Activated T-helper 2 cell treated with anti-CD3 and anti-CD28 coated beads, Interferon-gamma antibody, Interleukin-2, Interleukin-4, amounts not matched to agents 10 μg/mL and 5 μg/mL and 100 μg/mL, durations not matched to agents 14 hours and 24 hours and 36 hours (primary cell): ENCODE results near the gene BSDC1. TPM values are rescaled to one million over a fixed set of nuclear protein-coding genes. Genes with fewer than 3 reads are reported as not detected.

Experiments
- DNase-seq: peaks from one replicate; pipeline ENCODE4 v3.0.0; 2021; ENCODE audit warnings: low spot score
- H3K27ac Mint-ChIP-seq: one replicate; pipeline ENCODE4 v1.8.0; 2021; ENCODE audit warnings: mixed read lengths
- H3K27me3 Mint-ChIP-seq: one replicate; pipeline ENCODE4 v1.8.0; 2021; ENCODE audit warnings: low read depth, mixed read lengths
- H3K36me3 Mint-ChIP-seq: one replicate; pipeline ENCODE4 v1.8.0; 2021; ENCODE audit warnings: low read depth, mixed read lengths
- H3K4me1 Mint-ChIP-seq: one replicate; pipeline ENCODE4 v1.8.0; 2021; ENCODE audit warnings: low read depth, mixed read lengths
- H3K4me3 Mint-ChIP-seq: one replicate; pipeline ENCODE4 v1.8.0; 2021; ENCODE audit warnings: low read depth, mild to moderate bottlenecking, moderate library complexity, mixed read lengths
- H3K9me3 Mint-ChIP-seq: one replicate; pipeline ENCODE4 v1.8.0; 2021; ENCODE audit warnings: mixed read lengths
- intact Hi-C: fragments of 100-400 bp; cut with micrococcal nuclease; formaldehyde crosslinking; loops from one replicate; pipeline ENCODE4 v1.15.1; 2023
- total RNA-seq: library from RNA; stranded (reverse); gene quantifications from 2 replicates; pipeline ENCODE4 v1.2.3, GENCODE V29; 2022

BSDC1 gene
- total RNA-seq, 1 donor from 2014 or later: 54.3 TPM

DNA sequence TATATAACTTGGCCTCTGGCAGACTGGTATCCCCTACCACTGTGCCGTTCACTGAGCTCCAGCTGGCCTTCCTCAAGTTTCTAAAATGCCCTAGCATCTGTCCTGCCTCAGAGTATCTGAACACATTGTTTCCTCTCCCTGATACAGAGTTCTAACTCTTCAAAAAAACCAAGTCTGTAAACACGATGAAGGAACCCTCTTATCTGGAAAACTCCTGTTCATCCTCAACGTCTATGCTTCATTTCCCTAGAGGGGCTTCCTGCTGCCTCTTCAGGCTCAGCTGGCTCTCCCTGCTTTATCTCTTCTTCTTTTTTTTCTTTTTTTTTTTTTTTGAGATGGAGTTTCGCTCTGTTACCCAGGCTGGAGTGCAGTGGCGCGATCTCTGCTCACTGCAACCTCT lies 5.6 kb downstream of the BSDC1 start:
- Mint-ChIP-seq H3K27ac (no peak overlapping the region), H3K4me1 (peaks cover 7% of the 10 kb centered on the region), H3K9me3 (no peaks in the 10 kb centered on the region), H3K4me3 (no peak overlapping the region), H3K36me3 (peaks cover 28% of the 10 kb centered on the region), H3K27me3 (no peaks in the 10 kb centered on the region)
- no peak for DNase-seq
- intact Hi-C loops: no loop called here

DNA sequence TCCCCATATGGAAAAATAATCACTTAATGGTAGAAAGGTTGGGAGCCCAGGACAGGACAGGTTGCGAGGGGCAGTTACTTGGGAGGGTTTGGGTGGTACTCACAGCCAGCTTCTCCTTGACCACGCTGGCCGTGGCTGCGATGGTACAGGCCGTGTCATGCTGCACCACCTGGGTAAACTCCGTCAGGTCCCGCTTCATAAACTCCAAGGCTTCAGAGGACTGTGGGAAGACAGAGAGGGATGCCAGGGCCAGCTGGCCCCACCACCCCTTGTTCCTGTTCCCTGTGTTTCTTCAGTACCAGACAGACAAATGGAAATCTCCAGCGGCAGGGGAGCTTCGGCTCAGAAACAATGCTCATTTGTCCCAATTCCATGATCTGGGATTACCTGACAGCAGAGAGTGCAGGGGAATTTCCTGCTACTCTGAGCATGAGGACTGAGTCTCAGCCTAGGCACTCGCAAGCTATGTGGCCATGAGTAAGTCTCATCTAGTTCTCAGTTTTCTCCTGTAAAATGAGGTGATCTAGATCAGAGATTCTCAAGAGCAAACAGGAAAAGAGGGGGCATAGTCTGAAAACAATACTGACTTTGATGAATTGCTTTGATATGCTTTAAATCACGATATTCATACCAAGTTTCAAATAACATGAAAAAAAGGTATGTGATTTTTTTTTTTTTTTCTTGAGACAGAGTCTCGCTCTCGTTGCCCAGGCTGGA lies 7.4 kb downstream of the BSDC1 start:
- H3K27me3 Mint-ChIP-seq: no peaks in the 10 kb centered on the region
- peaks cover 26% of the 10 kb centered on the region for H3K36me3 Mint-ChIP-seq
- no peaks in the 10 kb centered on the region for H3K4me1 Mint-ChIP-seq
- intact Hi-C loops: no loop called here
- no peak for DNase-seq
- H3K27ac Mint-ChIP-seq: no peak overlapping the region
- H3K9me3 Mint-ChIP-seq: no peaks in the 10 kb centered on the region
- no peak overlapping the region for H3K4me3 Mint-ChIP-seq

DNA sequence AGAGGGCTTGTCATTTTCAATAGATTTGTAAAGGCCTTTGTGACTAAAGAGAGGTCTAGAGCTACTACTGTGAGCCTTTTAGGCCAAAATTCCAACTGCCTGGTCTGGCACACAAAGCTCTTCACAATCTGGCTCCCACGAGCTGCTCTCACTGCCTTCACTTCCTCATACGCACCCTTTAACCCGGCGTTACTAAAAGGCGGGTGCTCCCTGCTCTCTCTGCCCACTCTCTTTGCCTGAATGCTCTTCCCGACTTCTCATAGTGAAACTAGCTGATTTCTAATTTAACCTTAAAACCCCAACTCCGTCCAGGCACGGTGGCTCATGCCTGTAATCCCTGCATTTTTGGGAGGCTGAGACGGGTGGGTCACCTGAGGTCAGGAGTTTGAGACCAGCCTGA lies 14.2 kb downstream of the BSDC1 start:
- Mint-ChIP-seq H3K27me3 (no peaks in the 10 kb centered on the region), H3K9me3 (no peaks in the 10 kb centered on the region), H3K4me1 (no peaks in the 10 kb centered on the region), H3K36me3 (peaks cover 59% of the 10 kb centered on the region), H3K27ac (no peak overlapping the region), H3K4me3 (no peak overlapping the region)
- intact Hi-C loops: no loop called here
- DNase-seq: no peak

DNA sequence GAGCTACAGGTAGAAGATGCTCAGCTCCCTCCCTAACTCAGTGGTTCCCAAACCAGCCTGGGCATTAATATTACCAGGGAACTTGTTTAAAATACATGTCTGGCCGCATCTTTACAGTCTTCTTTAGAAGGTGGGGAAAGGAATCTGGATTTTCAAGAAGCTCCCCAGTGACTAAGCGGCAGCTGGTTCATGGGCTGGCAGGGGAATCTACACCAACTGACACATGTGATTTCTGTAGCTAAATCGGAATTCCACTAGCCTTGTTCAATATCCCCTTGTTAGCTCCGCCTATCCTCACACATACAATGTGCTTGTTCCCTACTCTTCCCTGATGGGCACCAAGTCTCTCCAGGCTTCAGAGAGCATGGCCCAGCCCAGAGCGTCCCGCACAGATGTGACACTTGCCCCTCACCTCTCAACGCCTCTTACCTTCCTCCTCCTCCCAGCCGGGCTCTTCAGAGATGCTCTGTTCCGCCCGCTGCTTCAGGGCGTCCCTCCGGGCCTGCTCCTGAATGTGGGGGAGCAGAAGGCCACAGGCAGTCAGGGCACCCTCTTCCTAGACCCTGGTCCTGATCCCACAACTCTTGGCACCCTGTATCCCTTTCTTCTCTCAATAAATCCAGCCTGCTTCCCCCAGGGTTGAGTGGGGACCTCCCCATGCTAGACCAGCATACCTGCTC lies 16.6 kb downstream of the BSDC1 start:
- Mint-ChIP-seq H3K27me3 (no peaks in the 10 kb centered on the region), H3K4me3 (no peak overlapping the region), H3K9me3 (no peaks in the 10 kb centered on the region), H3K36me3 (peaks cover 56% of the 10 kb centered on the region), H3K27ac (no peak overlapping the region), H3K4me1 (peaks cover 1% of the 10 kb centered on the region)
- no peak for DNase-seq
- intact Hi-C loops: no loop called here

DNA sequence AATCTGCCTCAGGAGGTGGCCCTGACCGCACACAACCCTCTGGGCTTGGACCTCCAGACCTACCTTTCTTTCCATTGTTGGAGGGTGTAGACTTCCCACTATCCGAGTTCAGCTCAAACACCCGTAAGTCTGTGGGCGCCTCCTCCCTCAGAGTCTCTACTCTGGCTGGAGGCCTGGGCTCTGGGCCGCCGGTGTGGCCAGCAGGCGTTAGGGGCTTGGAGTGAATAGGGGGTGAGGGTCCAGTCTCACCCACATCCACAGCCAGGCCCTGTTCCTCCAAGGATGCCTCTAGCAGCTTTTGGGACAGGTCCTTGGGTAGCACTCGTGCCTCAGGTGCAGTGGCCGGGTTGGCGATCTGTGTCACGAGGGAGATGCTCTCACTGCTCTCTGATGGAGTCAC lies 18.0 kb downstream of the BSDC1 start:
- intact Hi-C loops: no loop called here
- H3K4me3 Mint-ChIP-seq: no peak overlapping the region
- peaks cover 61% of the 10 kb centered on the region for H3K36me3 Mint-ChIP-seq
- H3K27me3 Mint-ChIP-seq: no peaks in the 10 kb centered on the region
- no peak for DNase-seq
- H3K9me3 Mint-ChIP-seq: no peaks in the 10 kb centered on the region
- no peak overlapping the region for H3K27ac Mint-ChIP-seq
- peaks cover 13% of the 10 kb centered on the region for H3K4me1 Mint-ChIP-seq

DNA sequence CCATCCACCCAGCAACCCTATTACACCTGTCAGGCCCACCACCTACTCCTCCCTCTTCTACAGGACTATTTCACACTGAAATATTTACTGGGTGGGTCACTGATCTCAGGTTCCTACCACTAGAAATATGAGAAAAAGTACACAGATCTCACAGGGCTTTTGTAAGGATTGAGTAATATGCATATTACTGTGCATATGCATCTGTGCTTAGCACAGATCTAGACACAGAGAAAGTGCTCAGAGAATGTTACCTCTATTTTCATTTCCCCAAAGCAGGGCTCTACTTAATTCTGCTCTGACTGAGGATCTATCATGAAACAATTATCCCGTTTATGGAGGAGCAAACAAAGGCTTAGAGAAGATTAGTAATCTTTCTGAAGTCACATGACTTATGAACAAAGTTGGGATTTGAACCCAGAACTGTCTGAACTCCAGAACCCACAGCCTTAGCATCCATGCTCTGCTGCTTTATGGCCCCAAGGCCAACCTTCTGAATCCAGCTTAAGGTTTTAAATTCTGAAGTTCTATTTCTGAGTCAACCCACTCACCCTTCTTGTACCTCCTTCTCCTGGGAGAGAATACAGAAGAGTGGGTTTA lies 20.1 kb downstream of the BSDC1 start:
- H3K9me3 Mint-ChIP-seq: no peaks in the 10 kb centered on the region
- intact Hi-C loops: no loop called here
- peaks cover 13% of the 10 kb centered on the region for H3K4me1 Mint-ChIP-seq
- H3K27me3 Mint-ChIP-seq: no peaks in the 10 kb centered on the region
- H3K4me3 Mint-ChIP-seq: no peak overlapping the region
- DNase-seq: no peak
- no peak overlapping the region for H3K27ac Mint-ChIP-seq
- peaks cover 50% of the 10 kb centered on the region for H3K36me3 Mint-ChIP-seq

DNA sequence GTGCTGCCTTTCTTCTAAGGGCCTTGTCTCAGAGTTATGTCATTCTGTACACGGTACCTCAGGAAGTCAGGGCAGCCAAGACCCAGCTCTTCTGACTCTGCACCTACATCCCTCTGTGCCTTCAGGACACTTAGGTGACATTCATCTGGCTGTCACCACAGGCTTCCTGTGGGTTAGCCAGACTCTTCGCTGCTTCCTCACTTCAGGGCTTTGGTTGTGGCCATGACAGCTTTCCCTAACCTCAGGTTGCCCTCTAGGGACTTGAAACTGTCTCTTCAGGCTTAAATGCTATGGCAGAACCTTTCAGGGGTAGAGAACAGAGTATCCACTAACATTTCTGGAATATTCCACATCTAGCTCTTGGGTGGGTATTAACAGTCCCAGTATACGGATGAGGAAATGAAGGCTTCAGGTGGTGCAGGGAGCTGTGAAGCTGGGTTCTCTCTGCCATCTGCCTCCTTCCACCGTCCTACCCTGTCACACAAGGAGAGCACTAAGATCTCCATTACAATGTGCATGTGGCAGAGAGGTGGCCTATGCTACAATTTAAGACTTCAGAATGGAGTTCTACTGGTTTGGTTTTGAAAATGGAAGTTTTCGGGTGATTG lies 22.0 kb downstream of the BSDC1 start:
- DNase-seq: peak; percentile 57
- Mint-ChIP-seq H3K36me3 (peaks cover 49% of the 10 kb centered on the region), H3K27ac (peak overlapping the region; percentile 49), H3K27me3 (no peaks in the 10 kb centered on the region), H3K4me3 (no peak overlapping the region), H3K4me1 (peaks cover 13% of the 10 kb centered on the region), H3K9me3 (no peaks in the 10 kb centered on the region)
- intact Hi-C loops: no loop called here

DNA sequence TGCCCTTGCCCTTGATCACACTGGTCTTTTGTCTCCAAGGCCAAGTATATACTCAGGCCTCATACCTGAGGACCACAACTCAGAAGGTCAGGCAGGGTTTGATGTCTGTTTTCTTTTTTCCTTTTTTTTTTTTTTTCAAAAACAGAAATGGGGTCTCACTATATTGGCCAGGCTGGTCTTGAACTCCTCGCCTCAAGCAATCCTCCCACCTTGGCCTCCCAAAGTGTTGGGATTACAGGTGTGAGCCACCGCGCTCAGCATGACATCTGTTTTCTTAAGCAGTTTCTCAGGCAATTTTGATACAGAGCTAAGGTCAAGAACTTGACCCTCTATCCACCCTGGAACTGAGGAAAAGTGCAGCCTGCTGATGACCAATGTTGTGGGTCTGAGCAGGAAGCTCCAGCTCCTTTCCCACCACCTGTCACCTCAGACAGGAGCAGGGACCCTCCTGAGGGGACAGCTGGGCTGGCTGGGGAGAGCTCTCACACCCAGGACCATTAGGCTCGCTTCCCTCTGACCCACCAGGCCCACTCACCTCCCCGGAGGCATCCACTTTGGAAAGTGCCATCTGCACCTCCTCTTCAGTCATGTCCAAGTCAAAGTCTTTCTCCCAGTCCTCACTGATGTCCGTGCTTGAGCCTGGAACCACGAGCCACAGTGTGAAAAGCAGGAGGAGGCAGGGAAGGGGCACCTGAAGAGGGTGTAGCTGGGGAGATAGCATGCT lies 26.2 kb downstream of the BSDC1 start:
- Mint-ChIP-seq H3K27me3 (no peaks in the 10 kb centered on the region), H3K4me3 (no peak overlapping the region), H3K9me3 (no peaks in the 10 kb centered on the region), H3K4me1 (peaks cover 17% of the 10 kb centered on the region), H3K27ac (no peak overlapping the region), H3K36me3 (peaks cover 51% of the 10 kb centered on the region)
- no peak for DNase-seq
- intact Hi-C loops: no loop called here

DNA sequence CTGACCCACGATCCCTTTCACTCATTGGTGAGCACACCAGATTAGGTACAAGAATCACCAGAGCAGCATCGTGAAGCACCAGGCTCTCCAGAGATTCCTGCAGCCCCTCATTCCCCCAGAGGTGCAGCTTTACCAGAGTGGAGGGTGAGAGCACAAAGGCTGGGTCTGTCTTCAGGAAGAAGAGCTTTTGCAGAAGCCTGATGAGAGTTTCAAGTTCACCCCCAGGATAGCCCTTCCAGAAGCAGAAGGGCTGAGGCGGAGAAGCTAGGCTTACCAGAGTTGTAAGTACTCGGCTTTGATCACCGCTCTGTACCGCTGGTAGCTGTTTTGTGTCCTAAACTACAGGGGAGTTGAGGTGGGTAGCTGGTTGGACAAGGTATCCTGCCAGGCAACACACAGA lies 28.8 kb downstream of the BSDC1 start:
- H3K4me3 Mint-ChIP-seq: no peak overlapping the region
- intact Hi-C loops: no loop called here
- no peaks in the 10 kb centered on the region for H3K9me3 Mint-ChIP-seq
- peaks cover 8% of the 10 kb centered on the region for H3K27me3 Mint-ChIP-seq
- H3K4me1 Mint-ChIP-seq: peaks cover 9% of the 10 kb centered on the region
- no peak for DNase-seq
- no peak overlapping the region for H3K27ac Mint-ChIP-seq
- peaks cover 57% of the 10 kb centered on the region for H3K36me3 Mint-ChIP-seq

DNA sequence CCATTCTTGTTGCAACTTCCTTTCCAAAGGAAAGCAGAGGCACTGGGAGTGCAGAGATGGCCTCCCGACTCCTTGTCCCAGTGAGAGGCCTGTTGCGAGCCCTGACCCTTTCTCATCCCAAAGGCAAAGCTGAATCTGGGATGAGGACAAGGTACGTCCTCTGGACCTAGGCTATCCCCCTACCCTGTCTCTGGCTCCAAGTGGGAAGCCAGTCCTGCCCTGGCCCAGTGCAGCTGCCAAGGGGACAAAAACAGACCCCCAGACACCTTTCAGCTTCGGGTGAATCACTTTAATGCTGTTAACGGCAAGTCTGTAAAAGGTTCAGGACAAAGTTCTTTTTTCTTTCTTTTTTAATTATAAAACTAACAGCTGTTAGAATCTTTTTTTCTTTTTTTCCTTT lies 29.4 kb downstream of the BSDC1 start:
- Mint-ChIP-seq H3K4me3 (no peak overlapping the region), H3K27ac (no peak overlapping the region), H3K36me3 (peaks cover 57% of the 10 kb centered on the region), H3K27me3 (peaks cover 8% of the 10 kb centered on the region), H3K9me3 (no peaks in the 10 kb centered on the region), H3K4me1 (peaks cover 12% of the 10 kb centered on the region)
- no peak for DNase-seq
- intact Hi-C loops: no loop called here

DNA sequence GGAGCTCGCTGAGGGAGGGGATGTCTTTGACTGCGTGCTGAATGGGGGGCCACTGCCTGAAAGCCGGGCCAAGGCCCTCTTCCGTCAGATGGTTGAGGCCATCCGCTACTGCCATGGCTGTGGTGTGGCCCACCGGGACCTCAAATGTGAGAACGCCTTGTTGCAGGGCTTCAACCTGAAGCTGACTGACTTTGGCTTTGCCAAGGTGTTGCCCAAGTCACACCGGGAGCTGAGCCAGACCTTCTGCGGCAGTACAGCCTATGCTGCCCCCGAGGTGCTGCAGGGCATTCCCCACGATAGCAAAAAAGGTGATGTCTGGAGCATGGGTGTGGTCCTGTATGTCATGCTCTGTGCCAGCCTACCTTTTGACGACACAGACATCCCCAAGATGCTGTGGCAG lies 30.5 kb downstream of the BSDC1 start:
- Mint-ChIP-seq H3K9me3 (no peaks in the 10 kb centered on the region), H3K4me3 (no peak overlapping the region), H3K27me3 (peaks cover 8% of the 10 kb centered on the region), H3K4me1 (peaks cover 18% of the 10 kb centered on the region), H3K27ac (no peak overlapping the region), H3K36me3 (peaks cover 50% of the 10 kb centered on the region)
- intact Hi-C loops: no loop called here
- no peak for DNase-seq

DNA sequence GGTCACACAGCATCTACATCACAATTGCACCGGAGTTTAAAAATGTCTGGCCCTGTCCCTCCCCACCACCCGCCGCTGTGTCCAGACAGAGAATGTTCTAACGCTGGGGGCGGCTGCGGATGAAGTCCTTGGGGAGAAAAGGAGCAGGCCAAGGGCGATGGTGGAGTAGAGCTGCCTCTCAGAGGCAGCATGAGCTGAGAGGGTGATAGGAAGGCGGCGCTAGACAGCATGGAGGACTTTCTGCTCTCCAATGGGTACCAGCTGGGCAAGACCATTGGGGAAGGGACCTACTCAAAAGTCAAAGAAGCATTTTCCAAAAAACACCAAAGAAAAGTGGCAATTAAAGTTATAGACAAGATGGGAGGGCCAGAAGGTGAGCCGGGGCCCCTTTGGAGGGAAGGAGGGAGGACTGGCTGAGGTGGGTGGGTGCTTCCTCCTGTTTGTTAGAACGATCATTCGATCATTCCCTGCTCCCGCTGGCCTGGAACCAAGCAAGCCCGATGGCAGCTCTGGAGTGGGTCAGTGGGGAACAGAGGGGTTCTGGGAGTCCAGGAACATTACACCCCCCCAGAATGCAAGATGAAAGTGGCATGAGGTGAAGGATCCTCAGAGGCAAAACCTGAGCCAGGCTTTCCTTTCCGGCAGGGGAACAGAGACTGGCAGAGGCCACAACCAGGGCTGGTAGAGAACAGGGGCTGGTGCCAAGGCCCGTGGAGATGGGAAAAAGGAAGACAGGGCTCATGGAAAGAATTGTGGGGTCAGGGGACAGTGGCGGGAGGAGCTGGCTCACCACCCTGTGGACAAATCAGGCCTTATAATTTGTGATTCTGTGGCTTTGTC lies 31.5 kb downstream of the BSDC1 start, which contains the start of the genes FAM229A and TSSK3:
Gene FAM229A, minus strand, starts transcription at position 12 of the 840 bp plus-strand sequence. CDS start 394 bp downstream, outside the sequence.
Gene TSSK3, plus strand, starts transcription at position 66 of the 840 bp plus-strand sequence. Its CDS starts 163 bp downstream, at position 229.
- intact Hi-C loops: no loop called here
- Mint-ChIP-seq H3K27me3 (peaks cover 8% of the 10 kb centered on the region), H3K4me1 (peaks cover 18% of the 10 kb centered on the region), H3K4me3 (no peak within 1 kb of the TSS), H3K9me3 (no peaks in the 10 kb centered on the region), H3K36me3 (peaks cover 40% of the 10 kb centered on the region), H3K27ac (no peak within 1 kb of the TSS)
- DNase-seq: no peak
